ENCODE measurements around the gene AGPAT3.

The AGPAT3 gene

GRCh38 chr21:43939443-43940328 is 74.7 kb downstream of the AGPAT3 start:
- DNase-seq: no peak

GRCh38 chr21:43940329-43941050 is 75.5 kb downstream of the AGPAT3 start:
- no peak for DNase-seq

GRCh38 chr21:43942201-43942600 is 77.2 kb downstream of the AGPAT3 start:
- DNase-seq: no peak

GRCh38 chr21:43942621-43943020 is 77.6 kb downstream of the AGPAT3 start:
- no peak for DNase-seq

GRCh38 chr21:43943512-43944077 is 78.6 kb downstream of the AGPAT3 start:
- no peak for DNase-seq

- DNase-seq: no peak
These were observed 79.1 kb downstream of the AGPAT3 start for GRCh38 chr21:43944078-43944633.

GRCh38 chr21:43944757-43945156 is 79.7 kb downstream of the AGPAT3 start:
- no peak for DNase-seq

GRCh38 chr21:43948740-43949498 is 83.9 kb downstream of the AGPAT3 start:
- DNase-seq: no peak

GRCh38 chr21:43949499-43950208 is 84.6 kb downstream of the AGPAT3 start:
- DNase-seq: no peak

- no peak for DNase-seq
These were observed 85.5 kb downstream of the AGPAT3 start for GRCh38 chr21:43950481-43950880.

GRCh38 chr21:43950936-43951335 is 85.9 kb downstream of the AGPAT3 start:
- no peak for DNase-seq

GRCh38 chr21:43951911-43952703 is 87.1 kb downstream of the AGPAT3 start:
- no peak for DNase-seq

GRCh38 chr21:43953021-43953420 is 88.0 kb downstream of the AGPAT3 start:
- DNase-seq: no peak

- DNase-seq: no peak
These were observed 89.0 kb downstream of the AGPAT3 start for GRCh38 chr21:43954042-43954441.

- DNase-seq: no peak
These were observed 89.9 kb downstream of the AGPAT3 start for GRCh38 chr21:43954896-43955295.

- DNase-seq: no peak
These were observed 91.1 kb downstream of the AGPAT3 start for GRCh38 chr21:43956019-43956669.

GRCh38 chr21:43956670-43957035 is 91.6 kb downstream of the AGPAT3 start:
- no peak for DNase-seq

GRCh38 chr21:43957128-43957571 is 92.1 kb downstream of the AGPAT3 start:
- DNase-seq: no peak

- DNase-seq: no peak
These were observed 92.8 kb downstream of the AGPAT3 start for GRCh38 chr21:43957611-43958362.

Data from cortex of kidney (tissue), 1 donor.